ENCODE results near the gene CLEC10A.

Gene CLEC10A

DNA sequence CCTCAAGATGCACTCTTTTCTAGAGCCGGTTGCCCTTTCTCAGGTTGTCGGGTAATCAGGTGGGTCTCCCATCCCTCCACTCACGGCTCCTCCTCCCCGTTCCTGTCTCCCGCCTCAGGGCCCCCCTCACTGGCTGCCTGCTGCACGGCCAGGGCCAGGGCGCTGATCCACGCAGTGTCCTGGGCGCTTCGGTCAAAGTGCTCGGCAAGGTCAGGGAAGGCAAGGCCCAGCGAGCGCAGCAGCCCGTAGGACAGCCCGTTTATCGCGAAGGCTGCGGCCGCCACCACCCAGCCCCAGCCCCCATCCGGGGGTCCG, 36.9 kb downstream of the CLEC10A start:
- FAIRE-seq (peak; percentile 43), DNase-seq (ENCODE audit: insufficient read length, low spot score) (no peak)
- TF ChIP-seq POLR2A (IDR thresholded peaks at IDR 0.05; ENCODE audit: low read depth, low read length) (no peak), PAX5 (IDR thresholded peaks at IDR 0.05; ENCODE audit: insufficient read depth, low read length, severe bottlenecking) (no peak), POU2F2 (IDR thresholded peaks at IDR 0.05; ENCODE audit: low read depth, low read length) (no peak), POLR2AphosphoS5 (IDR thresholded peaks at IDR 0.05; ENCODE audit: low read depth, low read length) (no peak), TAF1 (IDR thresholded peaks at IDR 0.05; ENCODE audit: low read depth, low read length) (no peak), SPI1 (IDR thresholded peaks at IDR 0.05; ENCODE audit: low read depth, low read length) (no peak)

DNA sequence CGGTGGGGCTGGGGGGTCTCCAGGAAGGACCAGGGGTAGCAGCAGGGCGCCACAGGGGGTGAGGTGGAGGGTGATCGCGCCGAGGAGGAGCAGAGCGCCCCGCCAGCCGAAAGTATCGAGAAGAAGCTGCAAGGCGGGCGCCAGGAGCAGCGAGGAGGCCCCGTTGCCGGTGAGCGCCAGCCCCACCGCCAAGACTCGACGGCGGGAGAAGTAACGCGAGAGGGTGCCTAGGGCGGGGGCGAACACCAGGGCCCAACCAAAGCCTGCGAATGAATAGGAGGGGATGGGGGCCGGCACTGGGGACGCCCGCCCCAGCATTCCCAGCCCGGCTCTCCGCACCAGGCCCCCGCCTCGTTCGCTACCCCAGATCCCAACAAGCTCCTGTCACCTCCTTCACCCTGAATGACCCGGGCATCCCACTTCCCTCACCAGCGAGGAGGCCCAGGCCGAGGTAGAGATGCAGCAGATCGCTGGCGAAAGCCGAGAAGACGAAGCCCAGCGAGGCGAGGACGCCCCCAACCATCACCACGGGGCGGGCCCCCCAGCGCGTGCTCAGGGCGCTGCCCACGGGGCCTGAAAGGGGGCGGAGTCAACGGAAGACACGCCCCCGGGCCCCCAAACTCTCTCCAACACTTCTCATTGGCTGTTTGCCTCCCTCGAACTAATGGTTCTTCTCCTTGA, 37.4 kb downstream of the CLEC10A start:
- peak; percentile 47; the same call in 1 of the 2 replicates for TF ChIP-seq POLR2A (IDR thresholded peaks at IDR 0.05; ENCODE audit: low read depth, low read length)
- no peak for TF ChIP-seq POU2F2 (IDR thresholded peaks at IDR 0.05; ENCODE audit: low read depth, low read length)
- TF ChIP-seq TAF1 (IDR thresholded peaks at IDR 0.05; ENCODE audit: low read depth, low read length), result no peak
- peak; percentile 16 for FAIRE-seq
- DNase-seq (ENCODE audit: insufficient read length, low spot score), result no peak

DNA sequence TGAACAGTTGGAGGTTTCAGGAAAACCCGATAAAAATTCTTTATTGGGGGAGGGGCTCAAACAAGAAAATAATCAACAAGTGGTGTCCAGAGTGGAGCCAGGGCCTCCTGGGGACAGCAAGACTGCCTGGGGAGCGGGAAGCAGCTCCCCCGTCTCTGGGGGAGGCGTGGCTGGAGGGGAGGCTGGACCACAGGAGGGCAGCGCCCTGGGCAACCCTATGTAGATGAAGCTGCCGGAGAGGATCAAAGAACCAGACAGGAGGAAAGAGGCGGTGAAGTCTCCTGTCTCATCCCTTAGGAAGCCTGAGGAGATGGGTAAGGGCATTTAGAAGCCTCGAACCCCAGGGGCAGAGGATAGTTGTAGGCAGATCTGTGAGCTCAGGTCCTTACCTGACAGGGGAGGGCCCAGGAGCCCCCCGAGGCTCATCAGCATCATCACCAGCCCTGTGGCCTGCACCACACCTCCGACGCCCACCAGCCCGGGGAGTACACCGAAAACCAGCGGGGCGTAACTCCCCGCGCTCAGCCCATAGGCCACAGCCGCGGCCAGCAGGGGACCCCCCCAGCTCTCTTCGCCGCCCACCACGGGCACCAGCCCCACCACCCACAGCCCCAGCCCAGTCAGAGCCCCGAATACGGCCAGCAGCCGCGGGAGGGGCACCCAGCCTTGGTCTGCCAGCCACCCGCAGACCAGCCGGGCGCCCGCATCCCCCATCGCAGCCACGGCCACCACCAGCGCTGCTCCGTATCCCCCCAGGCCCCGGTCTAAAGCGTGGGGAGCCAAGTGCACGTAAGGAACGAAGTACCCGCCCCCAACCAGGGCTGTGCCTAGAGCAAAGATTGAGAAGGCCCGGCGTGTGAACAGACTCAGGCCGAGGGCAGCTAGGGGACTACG, 38.2 kb downstream of the CLEC10A start:
- peak; percentile 78 for FAIRE-seq

DNA sequence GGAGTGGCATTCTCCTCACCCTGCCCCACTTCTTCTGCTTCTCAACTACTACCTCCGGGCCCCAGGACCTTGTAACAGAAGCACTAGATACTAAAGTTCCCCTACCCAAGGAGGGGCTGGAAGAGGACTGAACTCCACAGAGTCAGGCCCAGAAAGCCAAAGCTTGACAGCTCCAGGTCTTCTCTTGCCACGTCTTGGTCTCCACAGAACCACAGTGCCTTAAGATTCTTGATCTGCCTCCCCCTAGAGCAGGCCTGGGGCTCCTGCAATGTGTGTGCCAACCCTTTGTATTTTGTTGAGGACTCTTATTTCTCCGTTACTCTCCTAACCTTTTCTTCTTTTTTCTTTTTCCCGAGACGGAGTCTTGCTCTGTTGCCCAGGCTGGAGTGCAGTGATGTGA, 40.2 kb downstream of the CLEC10A start:
- no peak for TF ChIP-seq POU2F2 (IDR thresholded peaks at IDR 0.05; ENCODE audit: low read depth, low read length)
- no peak for TF ChIP-seq SPI1 (IDR thresholded peaks at IDR 0.05; ENCODE audit: low read depth, low read length)
- TF ChIP-seq POLR2AphosphoS5 (IDR thresholded peaks at IDR 0.05; ENCODE audit: low read depth, low read length), result no peak
- TF ChIP-seq TAF1 (IDR thresholded peaks at IDR 0.05; ENCODE audit: low read depth, low read length), result no peak
- TF ChIP-seq POLR2A (IDR thresholded peaks at IDR 0.05; ENCODE audit: low read depth, low read length), result no peak
- TF ChIP-seq PAX5 (IDR thresholded peaks at IDR 0.05; ENCODE audit: insufficient read depth, low read length, severe bottlenecking), result no peak
- DNase-seq (ENCODE audit: insufficient read length, low spot score) (no peak), FAIRE-seq (no peak)

More for the DNA sequence above, 38.2 kb downstream of the CLEC10A start:
- TF ChIP-seq POU2F2 (IDR thresholded peaks at IDR 0.05; ENCODE audit: low read depth, low read length) (no peak), PAX5 (IDR thresholded peaks at IDR 0.05; ENCODE audit: insufficient read depth, low read length, severe bottlenecking) (peak; percentile 72)
- DNase-seq (ENCODE audit: insufficient read length, low spot score), result no peak

DNA sequence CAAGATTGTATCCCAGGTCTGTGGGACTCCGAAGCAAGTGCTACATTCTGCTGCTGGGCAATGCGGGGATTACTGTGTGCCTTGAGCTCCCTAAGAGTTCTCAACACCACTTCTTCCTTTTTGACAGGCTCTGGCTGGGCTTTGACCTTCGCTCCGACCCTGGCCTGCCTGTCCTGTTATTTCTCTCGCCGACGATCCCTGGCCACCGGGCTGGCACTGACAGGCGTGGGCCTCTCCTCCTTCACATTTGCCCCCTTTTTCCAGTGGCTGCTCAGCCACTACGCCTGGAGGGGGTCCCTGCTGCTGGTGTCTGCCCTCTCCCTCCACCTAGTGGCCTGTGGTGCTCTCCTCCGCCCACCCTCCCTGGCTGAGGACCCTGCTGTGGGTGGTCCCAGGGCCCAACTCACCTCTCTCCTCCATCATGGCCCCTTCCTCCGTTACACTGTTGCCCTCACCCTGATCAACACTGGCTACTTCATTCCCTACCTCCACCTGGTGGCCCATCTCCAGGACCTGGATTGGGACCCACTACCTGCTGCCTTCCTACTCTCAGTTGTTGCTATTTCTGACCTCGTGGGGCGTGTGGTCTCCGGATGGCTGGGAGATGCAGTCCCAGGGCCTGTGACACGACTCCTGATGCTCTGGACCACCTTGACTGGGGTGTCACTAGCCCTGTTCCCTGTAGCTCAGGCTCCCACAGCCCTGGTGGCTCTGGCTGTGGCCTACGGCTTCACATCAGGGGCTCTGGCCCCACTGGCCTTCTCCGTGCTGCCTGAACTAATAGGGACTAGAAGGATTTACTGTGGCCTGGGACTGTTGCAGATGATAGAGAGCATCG, 41.8 kb downstream of the CLEC10A start:
- no peak for DNase-seq (ENCODE audit: insufficient read length, low spot score)
- no peak for FAIRE-seq
- TF ChIP-seq POLR2AphosphoS5 (IDR thresholded peaks at IDR 0.05; ENCODE audit: low read depth, low read length) (no peak), POU2F2 (IDR thresholded peaks at IDR 0.05; ENCODE audit: low read depth, low read length) (no peak), SPI1 (IDR thresholded peaks at IDR 0.05; ENCODE audit: low read depth, low read length) (no peak), POLR2A (IDR thresholded peaks at IDR 0.05; ENCODE audit: low read depth, low read length) (no peak), TAF1 (IDR thresholded peaks at IDR 0.05; ENCODE audit: low read depth, low read length) (no peak), PAX5 (IDR thresholded peaks at IDR 0.05; ENCODE audit: insufficient read depth, low read length, severe bottlenecking) (no peak)

DNA sequence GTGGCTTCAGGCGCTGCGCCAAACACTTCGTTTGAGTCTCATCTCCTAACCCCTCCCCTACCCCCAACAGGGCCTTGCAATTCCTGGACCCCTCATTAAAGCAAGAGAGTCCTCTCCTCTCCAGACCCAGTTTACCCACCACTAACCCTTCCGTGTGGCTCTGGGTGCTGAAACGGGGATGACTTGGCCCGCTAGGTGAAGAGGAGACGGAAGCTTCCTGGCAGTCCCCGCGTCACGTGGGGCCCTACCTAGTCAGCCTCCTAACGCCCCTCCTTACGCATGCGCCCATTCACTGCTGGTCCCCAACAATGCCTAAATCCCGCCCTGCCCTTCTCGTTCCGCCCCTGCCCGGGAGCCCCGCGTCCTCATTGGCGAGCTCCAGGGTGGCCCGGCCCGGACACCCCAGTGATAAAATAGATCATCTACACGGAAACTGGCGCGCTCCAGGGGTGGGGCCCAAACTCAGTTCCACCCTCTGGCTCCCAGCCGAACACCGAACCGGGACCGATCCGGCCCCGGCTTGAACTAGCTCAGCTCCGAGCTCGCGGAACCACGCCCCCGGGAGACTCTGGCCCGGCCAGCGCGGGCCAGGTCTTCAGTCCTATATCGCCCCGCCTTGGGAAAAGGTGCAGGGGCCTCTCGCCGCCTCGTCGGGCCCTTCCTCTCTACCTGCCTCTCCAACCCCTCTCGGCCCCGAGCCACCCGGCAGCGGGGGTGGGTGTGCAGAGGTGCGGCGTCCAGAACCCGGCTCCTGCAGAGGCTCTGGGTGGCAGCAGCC, 44.3 kb downstream of the CLEC10A start, which contains the start of gene SLC16A13:
TSS of gene SLC16A13 (plus strand) at position 425 of the 778 bp plus-strand sequence. CDS start 368 bp downstream, outside the sequence.
- TF ChIP-seq TAF1 (IDR thresholded peaks at IDR 0.05; ENCODE audit: low read depth, low read length), result peak; percentile 80
- TF ChIP-seq PAX5 (IDR thresholded peaks at IDR 0.05; ENCODE audit: insufficient read depth, low read length, severe bottlenecking), result no peak
- peak; percentile 98 for TF ChIP-seq POLR2AphosphoS5 (IDR thresholded peaks at IDR 0.05; ENCODE audit: low read depth, low read length)
- peak; percentile 97 for TF ChIP-seq POLR2A (IDR thresholded peaks at IDR 0.05; ENCODE audit: low read depth, low read length)
- peak; percentile 83 for TF ChIP-seq POU2F2 (IDR thresholded peaks at IDR 0.05; ENCODE audit: low read depth, low read length)
- DNase-seq (ENCODE audit: insufficient read length, low spot score), result peak; percentile 100
- FAIRE-seq, result peak; percentile 99

DNA sequence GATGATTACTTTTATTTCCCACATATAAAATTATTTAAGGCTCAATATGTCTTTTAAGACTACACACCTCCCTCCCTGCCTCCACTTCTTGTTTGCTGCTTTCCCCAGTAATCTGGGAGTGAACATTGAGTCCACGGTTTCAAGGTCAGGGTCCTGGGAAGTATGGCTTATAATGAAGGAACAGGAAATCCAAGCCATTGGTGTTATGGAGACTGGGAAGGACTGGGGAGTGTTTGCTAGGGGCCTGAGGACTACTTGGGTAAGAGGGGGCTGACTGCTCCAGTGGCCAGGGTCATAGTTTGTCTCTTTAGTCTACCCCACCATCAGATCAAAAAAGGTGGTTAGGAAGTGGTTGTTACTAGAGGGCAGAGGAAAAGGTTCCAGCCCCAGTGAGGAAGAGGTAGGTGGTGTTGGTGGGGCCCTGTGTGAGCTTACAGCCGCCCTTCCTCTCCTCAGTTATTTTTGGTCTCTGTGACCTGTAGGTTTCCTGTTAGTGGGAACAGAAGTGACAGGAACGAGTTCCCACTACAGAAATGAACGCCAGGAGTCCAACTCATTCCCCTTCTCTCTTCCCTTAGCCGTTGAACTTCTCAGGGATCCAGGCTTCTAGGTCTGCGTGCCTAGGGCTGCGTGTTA, 45.0 kb downstream of the CLEC10A start:
- TF ChIP-seq POLR2A (IDR thresholded peaks at IDR 0.05; ENCODE audit: low read depth, low read length), result no peak
- TF ChIP-seq POLR2AphosphoS5 (IDR thresholded peaks at IDR 0.05; ENCODE audit: low read depth, low read length), result no peak
- TF ChIP-seq POU2F2 (IDR thresholded peaks at IDR 0.05; ENCODE audit: low read depth, low read length), result no peak
- TF ChIP-seq PAX5 (IDR thresholded peaks at IDR 0.05; ENCODE audit: insufficient read depth, low read length, severe bottlenecking), result no peak
- TF ChIP-seq SPI1 (IDR thresholded peaks at IDR 0.05; ENCODE audit: low read depth, low read length), result peak; percentile 24; the same call in 1 of the 2 replicates
- no peak for TF ChIP-seq TAF1 (IDR thresholded peaks at IDR 0.05; ENCODE audit: low read depth, low read length)
- DNase-seq (ENCODE audit: insufficient read length, low spot score) (no peak), FAIRE-seq (no peak)

DNA sequence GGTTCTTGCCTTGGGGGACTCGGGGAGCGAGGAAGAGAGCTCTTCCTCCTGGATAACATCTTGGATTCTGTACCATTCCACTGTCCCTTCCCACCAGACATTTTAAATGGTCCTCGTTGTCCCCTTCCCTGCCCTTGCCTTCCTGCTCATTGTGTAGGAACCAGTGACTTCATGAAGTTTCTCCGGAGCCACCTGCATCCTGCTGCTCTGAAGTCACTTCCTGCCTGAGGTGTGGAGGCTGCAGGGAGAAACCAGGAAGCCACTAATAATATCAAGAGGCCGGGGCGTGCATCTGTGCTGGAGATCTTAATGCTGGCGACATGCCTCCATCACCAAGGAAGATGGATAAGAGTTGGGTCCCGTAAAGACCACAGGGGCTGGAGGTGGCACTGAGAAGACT, 50.4 kb downstream of the CLEC10A start:
- no peak for TF ChIP-seq POLR2A (IDR thresholded peaks at IDR 0.05; ENCODE audit: low read depth, low read length)
- TF ChIP-seq POLR2AphosphoS5 (IDR thresholded peaks at IDR 0.05; ENCODE audit: low read depth, low read length), result no peak
- TF ChIP-seq SPI1 (IDR thresholded peaks at IDR 0.05; ENCODE audit: low read depth, low read length), result no peak
- FAIRE-seq (no peak), DNase-seq (ENCODE audit: insufficient read length, low spot score) (no peak)

All from GM12891 (cell line).